Measurements from ENCODE around the gene FAF1.

The FAF1 gene

DNA sequence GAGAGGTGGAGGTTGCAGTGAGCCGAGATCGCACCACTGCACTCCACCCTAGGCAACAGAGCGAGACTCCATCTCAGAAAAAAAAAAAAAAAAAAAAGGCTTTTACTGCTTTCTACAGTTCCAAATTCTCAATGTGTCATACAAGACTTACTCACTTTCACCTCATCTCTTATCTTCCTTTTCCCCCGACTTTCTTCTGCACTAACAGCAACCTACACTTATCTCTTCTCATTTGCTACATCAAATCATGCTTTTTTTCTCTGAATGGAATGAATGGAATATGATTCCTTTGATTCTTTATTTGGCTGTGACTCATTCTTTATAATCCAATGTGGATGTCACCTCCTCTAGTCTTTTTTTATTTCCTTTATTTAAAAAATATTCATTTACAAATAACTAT, 368.5 kb downstream of the FAF1 start:
- H3K27ac ChIP-seq: no peak overlapping the region
- TF ChIP-seq, protein P1, sequence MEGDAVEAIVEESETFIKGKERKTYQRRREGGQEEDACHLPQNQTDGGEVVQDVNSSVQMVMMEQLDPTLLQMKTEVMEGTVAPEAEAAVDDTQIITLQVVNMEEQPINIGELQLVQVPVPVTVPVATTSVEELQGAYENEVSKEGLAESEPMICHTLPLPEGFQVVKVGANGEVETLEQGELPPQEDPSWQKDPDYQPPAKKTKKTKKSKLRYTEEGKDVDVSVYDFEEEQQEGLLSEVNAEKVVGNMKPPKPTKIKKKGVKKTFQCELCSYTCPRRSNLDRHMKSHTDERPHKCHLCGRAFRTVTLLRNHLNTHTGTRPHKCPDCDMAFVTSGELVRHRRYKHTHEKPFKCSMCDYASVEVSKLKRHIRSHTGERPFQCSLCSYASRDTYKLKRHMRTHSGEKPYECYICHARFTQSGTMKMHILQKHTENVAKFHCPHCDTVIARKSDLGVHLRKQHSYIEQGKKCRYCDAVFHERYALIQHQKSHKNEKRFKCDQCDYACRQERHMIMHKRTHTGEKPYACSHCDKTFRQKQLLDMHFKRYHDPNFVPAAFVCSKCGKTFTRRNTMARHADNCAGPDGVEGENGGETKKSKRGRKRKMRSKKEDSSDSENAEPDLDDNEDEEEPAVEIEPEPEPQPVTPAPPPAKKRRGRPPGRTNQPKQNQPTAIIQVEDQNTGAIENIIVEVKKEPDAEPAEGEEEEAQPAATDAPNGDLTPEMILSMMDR (IDR thresholded peaks at IDR 0.05): no peak
- no peak overlapping the region for H3K4me3 ChIP-seq
- no peak for DNase-seq (ENCODE audit: low spot score)

DNA sequence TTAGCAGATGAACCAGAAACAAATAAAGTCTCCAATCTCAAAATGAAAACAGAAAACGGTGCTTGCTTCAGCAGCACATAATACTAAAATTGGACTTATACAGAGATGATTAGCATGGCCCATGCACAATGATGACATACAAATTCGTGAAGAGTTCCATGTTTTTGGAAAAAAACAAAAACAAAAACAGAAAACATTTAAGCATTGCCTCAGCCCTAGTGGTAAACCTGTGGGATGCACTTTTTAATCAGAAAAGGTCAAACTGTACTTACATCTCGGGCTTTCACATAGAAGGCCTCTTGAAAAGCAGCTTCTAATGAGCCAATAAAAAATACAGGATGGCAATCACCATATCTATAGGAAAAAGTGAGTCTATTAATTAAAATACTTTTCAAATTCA, 377.7 kb downstream of the FAF1 start:
- Histone ChIP-seq H3K27ac (no peak overlapping the region), H3K4me3 (no peak overlapping the region)
- TF ChIP-seq, protein P1 (IDR thresholded peaks at IDR 0.05): no peak
- no peak for DNase-seq (ENCODE audit: low spot score)

DNA sequence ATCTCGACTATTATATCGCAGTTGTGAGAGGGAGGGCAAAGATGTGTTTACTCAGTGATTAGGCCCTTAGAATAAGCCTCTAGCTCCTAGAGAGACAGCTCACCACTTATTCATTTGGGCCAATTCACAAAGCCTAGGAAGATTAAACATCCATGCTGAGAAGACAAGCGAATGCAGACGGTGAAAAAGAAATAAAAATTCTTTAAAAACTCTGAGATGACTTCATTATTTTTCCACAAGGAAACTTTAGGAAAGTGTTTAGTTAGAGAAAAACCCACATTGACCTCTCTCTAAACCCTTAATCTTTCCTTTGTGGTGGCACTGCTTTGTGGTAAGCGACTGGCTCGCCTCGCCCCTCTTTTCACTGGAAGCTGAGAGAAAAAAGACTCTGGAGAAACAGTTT, 390.0 kb downstream of the FAF1 start:
- H3K27ac ChIP-seq: no peak overlapping the region
- no peak overlapping the region for H3K4me3 ChIP-seq
- DNase-seq (ENCODE audit: low spot score): no peak
- TF ChIP-seq, protein P1 (IDR thresholded peaks at IDR 0.05): no peak

DNA sequence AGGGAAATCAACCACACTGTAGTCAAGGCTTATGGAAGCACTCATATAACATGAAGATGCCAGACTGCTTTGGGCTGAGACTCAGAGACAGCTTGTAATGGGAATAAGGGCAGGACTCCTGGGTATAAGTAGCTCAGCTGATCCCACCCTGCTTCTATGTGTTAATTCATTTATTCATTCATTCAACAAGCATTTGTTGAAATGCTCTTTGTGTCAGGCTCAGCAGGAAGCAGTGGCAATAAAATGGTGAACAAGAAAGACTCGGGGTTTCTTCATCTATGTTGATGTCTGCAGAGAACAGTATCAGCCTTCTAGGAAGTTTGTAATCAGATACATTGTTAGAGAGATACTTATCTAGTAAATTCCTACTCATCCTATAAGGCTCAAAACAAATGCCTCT, 391.3 kb downstream of the FAF1 start:
- no peak overlapping the region for H3K27ac ChIP-seq
- H3K4me3 ChIP-seq: no peak overlapping the region
- TF ChIP-seq, protein P1 (IDR thresholded peaks at IDR 0.05): no peak
- DNase-seq (ENCODE audit: low spot score): no peak

- TF ChIP-seq, protein P1 (IDR thresholded peaks at IDR 0.05): no peak
- Histone ChIP-seq H3K27ac (no peak overlapping the region), H3K4me3 (no peak overlapping the region)
- DNase-seq (ENCODE audit: low spot score): no peak
Observed at GRCh38 chr1:50566405-50566804, 393.7 kb downstream of the FAF1 start.

DNA sequence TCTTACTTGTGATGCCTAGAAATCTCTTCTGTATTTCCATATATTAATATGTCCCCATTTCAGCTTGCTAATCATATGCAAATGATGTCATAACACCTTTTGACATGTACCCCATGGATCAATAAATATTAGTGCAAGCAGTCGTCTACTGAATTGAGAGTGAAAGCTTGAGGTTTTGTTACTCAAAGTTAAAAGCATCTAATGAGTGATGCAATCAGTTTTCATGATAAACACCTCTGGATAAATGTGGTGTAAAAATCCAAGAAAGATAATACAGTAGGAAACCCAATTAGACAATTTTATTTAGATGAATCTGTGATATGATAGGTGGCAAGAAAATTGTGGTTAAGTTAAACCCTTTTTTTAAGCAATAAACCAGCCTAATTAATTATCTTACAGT, 395.6 kb downstream of the FAF1 start:
- Histone ChIP-seq H3K4me3 (no peak overlapping the region), H3K27ac (no peak overlapping the region)
- DNase-seq (ENCODE audit: low spot score): no peak
- TF ChIP-seq, protein P1 (IDR thresholded peaks at IDR 0.05): no peak

- H3K4me3 ChIP-seq: no peak overlapping the region
- H3K27ac ChIP-seq: no peak overlapping the region
- no peak for DNase-seq (ENCODE audit: low spot score)
- TF ChIP-seq, protein P1 (IDR thresholded peaks at IDR 0.05): no peak
Observed at GRCh38 chr1:50562106-50562505, 398.0 kb downstream of the FAF1 start.

Measured in coronary artery (tissue), 2 donors.